Sigmoid colon (tissue), 7 donors: ENCODE results near the gene AMHR2. TPM values are rescaled to one million over a fixed set of nuclear protein-coding genes. Genes with fewer than 3 reads are reported as not detected.
"Not testable (repeated sequence)": the region's sequence is repeated elsewhere in the genome, so short reads cannot be mapped to it uniquely, and the experiment has no call there.

ENCODE experiments used
- DNase-seq: peaks from one replicate; pipeline ENCODE4 v3.0.0-alpha.2; 2019
- H3K27ac ChIP-seq, 4 donors: fragments of 200-600 bp; sonication (generic); one replicate each; pipeline ENCODE4 v1.5.1; 2016 to 2019; ENCODE audit warnings: mild to moderate bottlenecking in 1 of 4
- H3K27me3 ChIP-seq, 3 donors: fragments of 200-600 bp; sonication (generic); one replicate each; pipeline ENCODE4 v1.5.1; 2019; ENCODE audit warnings: mild to moderate bottlenecking in 1 of 3
- H3K36me3 ChIP-seq, 4 donors: fragments of 200-600 bp; sonication (generic); one replicate each; pipeline ENCODE4 v1.5.1; 2016 to 2019
- H3K4me1 ChIP-seq, 4 donors: fragments of 200-600 bp; sonication (generic); one replicate each; pipeline ENCODE4 v1.5.1; 2017 to 2019
- H3K4me3 ChIP-seq, 4 donors: fragments of 200-600 bp; sonication (generic); one replicate each; pipeline ENCODE4 v1.5.1; 2017 to 2019; ENCODE audit warnings: mild to moderate bottlenecking in 2 of 4, moderate library complexity in 1 of 4
- H3K9me3 ChIP-seq, 4 donors: fragments of 200-600 bp in 3 of 4; sonication (generic) in 3 of 4; one replicate each; pipeline versions ENCODE4 v1.5.1 to v1.6.1; 2013 to 2019
- CTCF ChIP-seq, 4 experiments: fragments of 450-650 bp in 3 of 4; fragments of 200-600 bp in 1 of 4; IDR thresholded peaks; one replicate each; pipeline ENCODE4 v1.5.1; 2016 to 2019; ENCODE audit warnings: antibody characterized with exemption in 4 of 4, mild to moderate bottlenecking in 3 of 4, moderate library complexity in 2 of 4
- EP300 ChIP-seq, 4 donors: sonication (generic); formaldehyde crosslinking; IDR thresholded peaks; one replicate each; pipeline ENCODE4 v1.6.1; 2017; ENCODE audit warnings: antibody characterized with exemption in 4 of 4
- POLR2A ChIP-seq, 2 donors: fragments of 450-650 bp; IDR thresholded peaks; one replicate each; pipeline ENCODE4 v1.6.1; 2016; ENCODE audit warnings: antibody characterized with exemption in 2 of 2, mild to moderate bottlenecking in 2 of 2, moderate library complexity in 2 of 2
- POLR2AphosphoS5 ChIP-seq, 4 donors: sonication (generic); formaldehyde crosslinking; IDR thresholded peaks; one replicate each; pipeline ENCODE4 v1.6.1; 2017; ENCODE audit warnings: antibody characterized with exemption in 4 of 4
- WGBS, 2 donors: extraction: QIAGEN DNeasy Blood & Tissue Kit; methylation state at CpG; one replicate each; pipeline ENCODE4 v1.1.7; 2013; 5-methylcytosine and 5-hydroxymethylcytosine counted together
- intact Hi-C: fragments of 100-400 bp; cut with DNase I; formaldehyde crosslinking; loops from one replicate; pipeline ENCODE4 v1.15.1; 2023
- polyA plus RNA-seq, 3 donors: library from polyadenylated mRNA; stranded (reverse); fragments of 200-250 nt; gene quantifications; one replicate each; pipeline ENCODE4 v1.2.3, GENCODE V29; 2013
- total RNA-seq, 4 donors: library from RNA; depleted of rRNA; stranded (reverse); fragments of >200 nt; gene quantifications; one replicate each; pipeline ENCODE4 v1.1.0, GENCODE V29; 2016
- donor health status: healthy with polysubstance abuse.
- donor health status: Bipolar disorder and iron deficiency.
- donor health status: healthy.

The AMHR2 gene
- total and polyA plus RNA-seq, 7 donors = 0.60 TPM; not detected in 6

- Histone ChIP-seq H3K27ac (peak overlapping the region in 1 of 4 donors; percentile 21), H3K4me1 (peaks cover 0 to 23% (median 13%) of the 10 kb centered on the region in 4 donors), H3K36me3 (peaks cover 0 to 31% (median 16%) of the 10 kb centered on the region in 4 donors), H3K4me3 (no peak overlapping the region), H3K9me3 (no peaks in the 10 kb centered on the region), H3K27me3 (no peaks in the 10 kb centered on the region)
- intact Hi-C loops = no loop called here
- TF ChIP-seq CTCF (IDR thresholded peaks at IDR 0.05) = no peak
- no peak for TF ChIP-seq POLR2AphosphoS5 (IDR thresholded peaks at IDR 0.05)
- TF ChIP-seq POLR2A (IDR thresholded peaks at IDR 0.05) = no peak
- WGBS, 2 donors = 88 to 91% methylated on average over 7 of the region's 7 CpGs
- peak; percentile 61 for DNase-seq
Observed at GRCh38 chr12:53402871-53403270, 20.8 kb upstream of the AMHR2 start.

- no peaks in the 10 kb centered on the region for H3K9me3 ChIP-seq
- H3K27ac ChIP-seq = peak overlapping the region in 1 of 4 donors; percentile 79
- H3K4me3 ChIP-seq = no peak overlapping the region
- peak; percentile 37 for DNase-seq
- peaks cover 30 to 64% (median 50%) of the 10 kb centered on the region in 4 donors for H3K36me3 ChIP-seq
- no peaks in the 10 kb centered on the region for H3K27me3 ChIP-seq
- intact Hi-C loops = no loop called here
- TF ChIP-seq POLR2A (IDR thresholded peaks at IDR 0.05) = no peak
- TF ChIP-seq EP300 (IDR thresholded peaks at IDR 0.05) = no peak
- 96 to 98% methylated on average over 5 of the region's 5 CpGs for WGBS, 2 donors
- peaks cover 0 to 45% (median 40%) of the 10 kb centered on the region in 4 donors for H3K4me1 ChIP-seq
Observed at GRCh38 chr12:53410951-53411350, 12.7 kb upstream of the AMHR2 start.

- no peaks in the 10 kb centered on the region for H3K27me3 ChIP-seq
- intact Hi-C loops = loop anchor here (2.0 kb wide), 1 partner anchor 25 kb away; no protein-coding TSS in a partner anchor
- H3K4me3 ChIP-seq = no peak overlapping the region
- TF ChIP-seq POLR2AphosphoS5 (IDR thresholded peaks at IDR 0.05) = no peak
- no peak for TF ChIP-seq CTCF (IDR thresholded peaks at IDR 0.05)
- no peak for TF ChIP-seq EP300 (IDR thresholded peaks at IDR 0.05)
- no peak for TF ChIP-seq POLR2A (IDR thresholded peaks at IDR 0.05)
- peaks cover 26 to 38% (median 27%) of the 10 kb centered on the region in 4 donors for H3K36me3 ChIP-seq
- 75 to 80% methylated on average over 3 of the region's 3 CpGs for WGBS, 2 donors
- peak overlapping the region; percentile 48 to 79 (median 74) for H3K27ac ChIP-seq
- peaks cover 0 to 59% (median 48%) of the 10 kb centered on the region in 4 donors for H3K4me1 ChIP-seq
- DNase-seq = peak; percentile 0
- H3K9me3 ChIP-seq = no peaks in the 10 kb centered on the region
Observed at GRCh38 chr12:53413485-53414204, 10.0 kb upstream of the AMHR2 start.

- peak; percentile 62 for DNase-seq
- WGBS, 2 donors = 46 to 66% methylated on average over 3 of the region's 3 CpGs
- intact Hi-C loops = no loop called here
- no peaks in the 10 kb centered on the region for H3K27me3 ChIP-seq
- peak overlapping the region; percentile 25 to 79 (median 74) for H3K27ac ChIP-seq
- H3K36me3 ChIP-seq = peaks cover 14 to 26% (median 17%) of the 10 kb centered on the region in 4 donors
- H3K4me1 ChIP-seq = peaks cover 0 to 59% (median 48%) of the 10 kb centered on the region in 4 donors
- no peaks in the 10 kb centered on the region for H3K9me3 ChIP-seq
- H3K4me3 ChIP-seq = no peak overlapping the region
- TF ChIP-seq EP300 (IDR thresholded peaks at IDR 0.05) = peak in 1 of 4 donors; percentile 64
- peak in 2 of 4 donors; percentile 90 to 91 for TF ChIP-seq POLR2AphosphoS5 (IDR thresholded peaks at IDR 0.05)
- TF ChIP-seq CTCF (IDR thresholded peaks at IDR 0.05) = no peak
Observed at GRCh38 chr12:53414756-53415417, 8.8 kb upstream of the AMHR2 start.

- WGBS, 2 donors = 79 to 85% methylated on average over 2 of the region's 2 CpGs
Observed at GRCh38 chr12:53415752-53416389, 7.8 kb upstream of the AMHR2 start.

GRCh38 chr12:53417291-53417816 is 6.3 kb upstream of the AMHR2 start:
- Histone ChIP-seq H3K4me1 (peaks cover 0 to 59% (median 46%) of the 10 kb centered on the region in 4 donors), H3K27ac (peak overlapping the region in 2 of 4 donors; percentile 78 to 79)
- H3K36me3 ChIP-seq, intact Hi-C loops, H3K9me3 ChIP-seq, DNase-seq, H3K27me3 ChIP-seq, H3K4me3 ChIP-seq: not testable (repeated sequence)
- WGBS, 2 donors = 57 to 74% methylated on average over 9 of the region's 9 CpGs

More at GRCh38 chr12:53415752-53416389, 7.8 kb upstream of the AMHR2 start:
- peaks cover 0 to 63% (median 49%) of the 10 kb centered on the region in 4 donors for H3K4me1 ChIP-seq
- H3K27ac ChIP-seq = peak overlapping the region; percentile 25 to 79 (median 74)
- peak; percentile 53 for DNase-seq
- peak in 1 of 4 donors; percentile 25 for TF ChIP-seq POLR2AphosphoS5 (IDR thresholded peaks at IDR 0.05)
- peaks cover 6 to 16% (median 9%) of the 10 kb centered on the region in 4 donors for H3K36me3 ChIP-seq
- H3K9me3 ChIP-seq, intact Hi-C loops, H3K4me3 ChIP-seq, H3K27me3 ChIP-seq: not testable (repeated sequence)
